Endothelial cell of umbilical vein (primary cell): ENCODE data around the gene TLN1. TPM values are rescaled to one million over a fixed set of nuclear protein-coding genes. Genes with fewer than 3 reads are reported as not detected.

Source experiments
- BruUV-seq: library from RNA; stranded (reverse); fragments of 400-500 nt; replicated peaks from 2 replicates; lab custom pipeline; 2021; lab: Mats Ljungman, UMichigan
- CTCF ChIA-PET: fragments of 300-600, 350-600 bp; sonication (Branson Sonifier 250); formaldehyde crosslinking; loops from one replicate; lab custom pipeline; 2021; ENCODE audit warnings: antibody characterized with exemption, inconsistent platforms; lab: Charles Lee
- POLR2A ChIA-PET: fragments of 300-600, 350-600 bp; sonication (Branson Sonifier 250); formaldehyde crosslinking; loops from one replicate; lab custom pipeline; 2021; ENCODE audit warnings: antibody characterized with exemption, inconsistent platforms; lab: Charles Lee
- DNase-seq: peaks from one replicate; pipeline ENCODE4 v3.0.0-alpha.2; 2011; ENCODE audit warnings: low read depth, low spot score
- FAIRE-seq: peaks from 2 replicates; lab custom pipeline; 2011; peaks lifted over from hg19 to GRCh38; lab: Jason Lieb, UNC
- H2AFZ ChIP-seq: 2 replicates; pipeline ENCODE4 v1.6.0; 2012; ENCODE audit warnings: low read depth, low read length, control low read depth, inconsistent platforms
- H3K27ac ChIP-seq: 2 replicates; pipeline ENCODE4 v1.5.1; 2011; ENCODE audit warnings: low read depth, mild to moderate bottlenecking, control low read depth, low read length, moderate library complexity; ENCODE audit not compliant: insufficient read depth
- H3K27me3 ChIP-seq, 2 experiments: 2 replicates each; pipeline versions ENCODE4 v1.6.0 to v1.6.1; 2011; ENCODE audit warnings: low read length in 2 of 2, mixed read lengths in 1 of 2; ENCODE audit not compliant: control insufficient read depth in 2 of 2, insufficient read depth in 2 of 2
- H3K36me3 ChIP-seq, 2 experiments: 2 replicates in 1 of 2; 3 replicates in 1 of 2; pipeline ENCODE4 v1.5.1; 2011; ENCODE audit warnings: low read length in 2 of 2, mild to moderate bottlenecking in 1 of 2, moderate library complexity in 1 of 2; ENCODE audit not compliant: control insufficient read depth in 2 of 2, insufficient read depth in 2 of 2; ENCODE audit errors: extremely low read depth in 1 of 2
- H3K4me1 ChIP-seq: 3 replicates; pipeline ENCODE4 v1.5.1; 2011; ENCODE audit warnings: mild to moderate bottlenecking, low read length; ENCODE audit not compliant: control insufficient read depth, insufficient read depth; ENCODE audit errors: extremely low read depth
- H3K4me2 ChIP-seq: 2 replicates; pipeline ENCODE4 v1.6.1; 2011; ENCODE audit warnings: low read length, control low read depth, mixed read lengths; ENCODE audit not compliant: insufficient read depth
- H3K4me3 ChIP-seq, 3 experiments: fragments of 200-600 bp in 1 of 3; sonication (generic), shearing (Covaris generic) in 1 of 3; replicated peaks in 1 of 3; 2 replicates each; pipeline ENCODE4 v1.5.1; 2011 to 2016; ENCODE audit warnings: control low read depth in 3 of 3, low read length in 3 of 3, mild to moderate bottlenecking in 2 of 3, inconsistent platforms in 1 of 3, low read depth in 1 of 3, moderate library complexity in 1 of 3; ENCODE audit not compliant: insufficient read depth in 1 of 3
- H3K79me2 ChIP-seq: 2 replicates; pipeline ENCODE4 v1.6.0; 2012; ENCODE audit warnings: low read length, inconsistent platforms; ENCODE audit not compliant: control insufficient read depth, insufficient read depth
- H3K9ac ChIP-seq: replicated peaks from 2 replicates; pipeline ENCODE3; 2011; ENCODE audit warnings: low read length, control low read depth; ENCODE audit not compliant: insufficient read depth; ENCODE audit errors: extremely low read depth
- H3K9me1 ChIP-seq: replicated peaks from 3 replicates; pipeline ENCODE4 v1.6.0; 2011; ENCODE audit warnings: mild to moderate bottlenecking, low read length; ENCODE audit not compliant: control insufficient read depth, insufficient read depth; ENCODE audit errors: extremely low read depth
- H3K9me3 ChIP-seq: replicated peaks from 2 replicates; pipeline ENCODE4 v1.5.1; 2012; ENCODE audit warnings: low read length, inconsistent platforms; ENCODE audit not compliant: control insufficient read depth, insufficient read depth
- H4K20me1 ChIP-seq: replicated peaks from 2 replicates; pipeline ENCODE3; 2011; ENCODE audit warnings: mild to moderate bottlenecking, low read length; ENCODE audit not compliant: control insufficient read depth, insufficient read depth; ENCODE audit errors: extremely low read depth
- FOS ChIP-seq: IDR thresholded peaks from 2 replicates; pipeline ENCODE4 v1.6.1; 2011; ENCODE audit warnings: mild to moderate bottlenecking, low read length, moderate library complexity, borderline replicate concordance; ENCODE audit not compliant: insufficient read depth
- POLR2A ChIP-seq: IDR thresholded peaks from 2 replicates; pipeline ENCODE4 v1.6.1; 2012; ENCODE audit warnings: low read depth, mild to moderate bottlenecking, control low read depth, low read length
- POLR2AphosphoS5 ChIP-seq: IDR thresholded peaks from 2 replicates; pipeline ENCODE4 v1.6.1; 2012; ENCODE audit warnings: low read depth, mild to moderate bottlenecking, control low read depth, low read length, moderate library complexity; ENCODE audit not compliant: insufficient read depth
- dilution Hi-C: fragments of 300-500 bp; cut with MboI; formaldehyde crosslinking; loops from one replicate; pipeline ENCODE4 v1.15.0; 2019; ENCODE audit warnings: low sequenced_read_pairs; ENCODE audit not compliant: extremely low pct_ligation_motif_present
- intact Hi-C: fragments of 100-400 bp; cut with micrococcal nuclease; formaldehyde crosslinking; loops from one replicate; pipeline ENCODE4 v1.10.0; 2022
- polyA plus RNA-seq, 4 experiments: library from polyadenylated mRNA; depleted of rRNA in 3 of 4; stranded (reverse) in 3 of 4; unstranded in 1 of 4; fragments of >200 nt; gene quantifications; 2 replicates each; pipeline versions ENCODE4 v1.2.1 to v1.2.3, GENCODE V29; 2011 to 2012; ENCODE audit warnings: missing spikeins in 1 of 4
- total RNA-seq: library from RNA; stranded (reverse); gene quantifications from 2 replicates; pipeline ENCODE4 v1.2.3, GENCODE V29; 2021
- TF ChIP-seq, protein P1 (sequence below): IDR thresholded peaks from 2 replicates; pipeline ENCODE4 v1.6.1; 2011; ENCODE audit not compliant: insufficient read depth, insufficient read length

The TLN1 gene
- total and polyA plus RNA-seq, 2 donors (not counting 3 experiments of a cell fraction or from before 2014, with no cell fraction given): 120 to 450 TPM

DNA sequence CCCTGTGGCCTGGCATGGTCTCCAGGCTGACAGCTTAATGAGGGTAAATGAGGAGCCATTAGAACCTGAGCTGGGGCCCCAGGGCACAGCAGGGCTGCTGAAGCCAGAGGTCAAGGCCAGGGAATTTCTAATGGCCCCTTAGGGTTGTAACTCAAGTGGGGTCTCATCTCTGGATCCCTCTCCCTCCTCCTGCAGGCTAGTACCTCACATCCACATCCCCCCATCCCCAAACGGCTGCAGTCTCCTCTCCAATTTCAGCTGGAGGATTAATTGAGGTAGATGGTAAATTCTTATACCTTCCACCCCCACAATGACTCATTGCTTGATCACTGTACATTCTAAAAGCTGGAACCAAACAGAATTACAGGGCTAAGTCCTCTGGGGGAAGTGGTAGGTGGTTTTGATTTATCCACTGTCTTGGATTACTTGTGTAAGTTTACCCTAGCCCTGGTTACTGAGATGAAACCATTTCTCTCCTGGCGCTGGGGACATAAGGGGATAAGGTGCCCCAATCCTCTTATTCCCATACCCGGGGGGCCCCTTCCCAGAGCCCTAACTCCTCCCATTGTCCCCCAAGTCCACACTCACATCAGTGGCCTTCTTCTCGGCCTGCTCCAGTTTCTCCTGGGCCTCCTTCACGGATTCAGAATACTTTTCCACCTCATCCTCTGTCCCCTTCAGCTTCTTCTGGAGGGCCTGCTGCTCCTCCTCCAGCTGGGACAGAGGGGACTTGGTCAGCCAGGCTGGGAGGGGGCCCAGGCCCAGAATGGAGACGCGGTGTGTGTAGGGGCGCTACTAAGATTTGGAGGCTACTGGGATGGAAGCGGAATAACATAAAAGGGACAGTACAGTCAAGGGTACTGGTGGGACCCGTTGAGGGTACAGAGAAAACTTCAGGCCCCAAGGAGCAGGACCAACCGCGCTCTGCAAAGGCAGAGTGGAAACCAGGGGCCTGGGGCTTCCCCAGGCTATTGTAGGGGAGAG is 43.1 kb downstream of the TLN1 start:
- peak overlapping the region; percentile 84 for H3K4me2 ChIP-seq
- H3K27ac ChIP-seq: peak overlapping the region; percentile 50
- FAIRE-seq (peak; percentile 81), DNase-seq (peak; percentile 41)
- TF ChIP-seq, protein P1, sequence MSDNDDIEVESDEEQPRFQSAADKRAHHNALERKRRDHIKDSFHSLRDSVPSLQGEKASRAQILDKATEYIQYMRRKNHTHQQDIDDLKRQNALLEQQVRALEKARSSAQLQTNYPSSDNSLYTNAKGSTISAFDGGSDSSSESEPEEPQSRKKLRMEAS: no peak
- peak; percentile 83 for TF ChIP-seq FOS
- no peak for TF ChIP-seq POLR2A
- BruUV-seq: no TSS peak
- peaks cover 28% of the 10 kb centered on the region for H3K4me1 ChIP-seq
- H3K4me3 ChIP-seq: peak overlapping the region; percentile 66 to 82 (median 70)
- no peaks in the 10 kb centered on the region for H3K9me1 ChIP-seq
- ChIA-PET CTCF (interaction anchor here (0.8 to 13.5 kb wide), 8 partner anchors 8 to 85 kb away, joined by 3 to 227 read pairs (median 6); partner anchors contain the start of genes ARHGEF39, CCDC107 and RMRP), POLR2A (interaction anchor here (1.2 kb wide), 1 partner anchor 30 kb away, joined by 4 read pairs; the partner anchor contains the start of genes CCDC107 and RMRP)
- dilution Hi-C loops (no loop called here), intact Hi-C loops (loop anchor here (1.0 to 2.0 kb wide), 2 partner anchors 31 to 84 kb away; partner anchors contain the start of genes CCDC107, RMRP and TESK1)
- no peaks in the 10 kb centered on the region for H3K9me3 ChIP-seq
- H2AFZ ChIP-seq: peak overlapping the region; percentile 84
- no peaks in the 10 kb centered on the region for H4K20me1 ChIP-seq
- peaks cover 7 to 14% of the 10 kb centered on the region in 2 experiments for H3K36me3 ChIP-seq
- H3K9ac ChIP-seq: peak overlapping the region; percentile 68
- peaks cover 36% of the 10 kb centered on the region for H3K79me2 ChIP-seq
- no peaks in the 10 kb centered on the region for H3K27me3 ChIP-seq

DNA sequence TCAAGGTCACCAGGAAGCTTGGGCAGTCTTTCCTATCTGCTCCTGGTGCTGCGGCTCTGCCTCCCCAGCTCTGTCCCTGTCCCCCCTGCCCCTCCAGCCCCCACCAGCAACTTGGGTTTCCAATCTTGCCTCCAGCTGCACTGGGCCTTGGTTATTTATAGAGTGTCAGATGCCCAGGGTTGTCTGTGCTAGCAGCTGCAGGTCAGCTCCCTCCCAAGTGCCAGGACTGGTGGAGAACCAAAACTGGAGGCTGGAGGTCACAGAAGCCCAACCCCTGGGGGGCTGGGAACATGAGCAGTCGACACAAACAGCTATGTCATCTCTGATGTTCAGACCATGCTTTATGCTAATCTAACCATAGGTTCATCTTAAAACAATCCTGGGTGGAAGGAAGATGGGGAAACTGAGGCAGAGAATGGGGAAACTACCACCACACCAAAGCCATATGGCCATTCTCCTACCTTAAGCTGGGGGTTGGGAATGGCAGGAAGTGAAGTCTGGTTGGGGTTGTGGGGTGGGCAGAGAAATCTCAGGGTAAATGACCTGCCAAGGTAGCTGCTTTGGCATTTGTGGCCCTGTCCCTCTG is 43.9 kb downstream of the TLN1 start:
- no peak overlapping the region for H3K9ac ChIP-seq
- TF ChIP-seq, protein P1: no peak
- TF ChIP-seq POLR2AphosphoS5: no peak
- BruUV-seq: no TSS peak
- no peaks in the 10 kb centered on the region for H4K20me1 ChIP-seq
- H3K4me3 ChIP-seq: peak overlapping the region in 1 of 3 experiments; percentile 82
- H3K4me1 ChIP-seq: peaks cover 28% of the 10 kb centered on the region
- H3K27me3 ChIP-seq: no peaks in the 10 kb centered on the region
- no peaks in the 10 kb centered on the region for H3K9me3 ChIP-seq
- dilution Hi-C loops: no loop called here
- H3K9me1 ChIP-seq: no peaks in the 10 kb centered on the region
- no peak overlapping the region for H3K27ac ChIP-seq
- intact Hi-C loops: loop anchor here (2.0 kb wide), 1 partner anchor 83 kb away; the partner anchor contains the start of gene TESK1
- H2AFZ ChIP-seq: no peak overlapping the region
- no peak for DNase-seq
- ChIA-PET POLR2A (interaction anchor here (1.2 kb wide), 1 partner anchor 30 kb away, joined by 4 read pairs; the partner anchor contains the start of genes CCDC107 and RMRP), CTCF (interaction anchor here (0.8 to 13.5 kb wide), 6 partner anchors 8 to 84 kb away, joined by 3 to 227 read pairs (median 6); partner anchors contain the start of genes ARHGEF39, CCDC107 and RMRP)
- H3K4me2 ChIP-seq: peak overlapping the region; percentile 84
- H3K79me2 ChIP-seq: peaks cover 36% of the 10 kb centered on the region
- no peak for FAIRE-seq
- peaks cover 7 to 20% of the 10 kb centered on the region in 2 experiments for H3K36me3 ChIP-seq
